A549 (cell line): ENCODE data around the gene EBLN2. TPM values are rescaled to one million over a fixed set of nuclear protein-coding genes. Genes with fewer than 3 reads are reported as not detected.
A peak's percentile ranks its signal among the peaks of the same experiment; 100 is the strongest.

Experiments used
- ATAC-seq, 2 experiments: fragments of 200-7000 bp in 1 of 2; fragments of >200 bp in 1 of 2; cut with Nextera tagmentation in 1 of 2; cut with Tn5 transposase in 1 of 2; 3 replicates each; pipeline versions ENCODE4 v1.8.0 to v1.9.1; 2018 to 2020; ENCODE audit warnings: mild to moderate bottlenecking in 1 of 2, moderate library complexity in 1 of 2
- CTCF ChIA-PET: fragments of 300-600 bp; sonication (Branson Sonifier 250); formaldehyde crosslinking; extraction: SDS; loops from one replicate; lab custom pipeline; 2021; ENCODE audit warnings: antibody characterized with exemption, inconsistent platforms; lab: Yijun Ruan, JAX
- POLR2A ChIA-PET: fragments of 350-600 bp; formaldehyde crosslinking; extraction: SDS; loops from one replicate; lab custom pipeline; 2021; ENCODE audit warnings: antibody characterized with exemption, inconsistent platforms; lab: Yijun Ruan, JAX
- DNase-seq, 2 experiments: peaks; one replicate each; pipeline versions ENCODE4 v3.0.0 to v3.0.0-alpha.2; 2011 to 2016; ENCODE audit warnings: low read depth in 1 of 2, low spot score in 1 of 2
- FAIRE-seq: peaks from 2 replicates; lab custom pipeline; 2011; peaks lifted over from hg19 to GRCh38; lab: Jason Lieb, UNC
- H3K27ac ChIP-seq, 2 experiments: fragments of >200 bp; sonication (Bioruptor Twin); formaldehyde crosslinking; 3 replicates each; pipeline ENCODE4 v1.5.1; 2016 to 2017
- H3K4me1 ChIP-seq: fragments of >200 bp; sonication (Bioruptor Twin); formaldehyde crosslinking; 3 replicates; pipeline ENCODE4 v1.6.1; 2016
- H3K4me2 ChIP-seq: fragments of >200 bp; sonication (Bioruptor Twin); formaldehyde crosslinking; 3 replicates; pipeline ENCODE4 v1.6.1; 2016
- H3K4me3 ChIP-seq: fragments of >200 bp; sonication (Bioruptor Twin); formaldehyde crosslinking; 3 replicates; pipeline ENCODE4 v1.5.1; 2016
- H3K9me3 ChIP-seq: fragments of >200 bp; sonication (Bioruptor Twin); formaldehyde crosslinking; 3 replicates; pipeline ENCODE4 v1.6.1; 2016
- BHLHE40 ChIP-seq: IDR thresholded peaks from 2 replicates; pipeline ENCODE4 v1.6.1; 2012; ENCODE audit warnings: low read depth, low read length, inconsistent platforms
- CEBPB ChIP-seq, 2 experiments: fragments of >200 bp in 1 of 2; sonication (Bioruptor Twin) in 1 of 2; formaldehyde crosslinking in 1 of 2; IDR thresholded peaks; 2 replicates each; pipeline ENCODE4 v1.6.1; 2012 to 2016
- E2F6 ChIP-seq: IDR thresholded peaks from 2 replicates; pipeline ENCODE4 v1.6.1; 2012; ENCODE audit warnings: low read depth, borderline replicate concordance
- EHMT2 ChIP-seq: fragments of 200-600 bp; sonication (generic); IDR thresholded peaks from 2 replicates; pipeline ENCODE4 v1.6.1; 2016; ENCODE audit warnings: antibody characterized with exemption, low read depth, mild to moderate bottlenecking, moderate library complexity
- EP300 ChIP-seq, 2 experiments: fragments of >200 bp; sonication (Bioruptor Twin); formaldehyde crosslinking; IDR thresholded peaks; 2 replicates in 1 of 2; 3 replicates in 1 of 2; pipeline ENCODE4 v1.6.1; 2016 to 2017
- ESRRA ChIP-seq: fragments of 150-350 bp; IDR thresholded peaks from 2 replicates; pipeline ENCODE4 v1.6.1; 2014; ENCODE audit warnings: mild to moderate bottlenecking, low read length, borderline replicate concordance
- GATA3 ChIP-seq: IDR thresholded peaks from 2 replicates; pipeline ENCODE4 v1.6.1; 2012; ENCODE audit warnings: borderline replicate concordance
- HES2 ChIP-seq: fragments of >200 bp; sonication (Bioruptor Twin); formaldehyde crosslinking; IDR thresholded peaks from 2 replicates; pipeline ENCODE4 v1.6.1; 2016
- HEYL ChIP-seq: fragments of 250-450 bp; sonication (Bioruptor Pico); IDR thresholded peaks from 2 replicates; pipeline ENCODE4 v1.8.0; 2021; ENCODE audit warnings: mild to moderate bottlenecking, moderate library complexity
- HOXB13 ChIP-seq: fragments of 250-450 bp; sonication (Bioruptor Pico); IDR thresholded peaks from 2 replicates; pipeline ENCODE4 v1.5.0; 2020; ENCODE audit warnings: low read depth, mild to moderate bottlenecking, moderate library complexity
- HOXB5 ChIP-seq: fragments of 250-450 bp; sonication (Bioruptor Pico); IDR thresholded peaks from 2 replicates; pipeline ENCODE4 v1.5.0; 2020; ENCODE audit warnings: mild to moderate bottlenecking, moderate library complexity
- JUN ChIP-seq, 2 experiments: fragments of >200 bp; sonication (Bioruptor Twin); formaldehyde crosslinking; IDR thresholded peaks; 2 replicates in 1 of 2; 3 replicates in 1 of 2; pipeline ENCODE4 v1.6.1; 2016 to 2017
- KDM1A ChIP-seq: fragments of 200-600 bp; sonication (generic); IDR thresholded peaks from 2 replicates; pipeline ENCODE4 v1.6.1; 2016; ENCODE audit warnings: low read depth, mild to moderate bottlenecking
- KDM5A ChIP-seq: fragments of 200-600 bp; sonication (generic); IDR thresholded peaks from 2 replicates; pipeline ENCODE4 v1.6.1; 2016; ENCODE audit warnings: antibody characterized with exemption, mild to moderate bottlenecking
- MAFK ChIP-seq: fragments of 450-650 bp; IDR thresholded peaks from 2 replicates; pipeline ENCODE4 v1.6.1; 2014; ENCODE audit not compliant: partially characterized antibody
- MAZ ChIP-seq: fragments of 150-350 bp; IDR thresholded peaks from 2 replicates; pipeline ENCODE4 v1.6.1; 2014; ENCODE audit warnings: antibody characterized with exemption, low read depth, low read length, borderline replicate concordance
- MYC ChIP-seq: IDR thresholded peaks from 2 replicates; pipeline ENCODE4 v1.6.1; 2012; ENCODE audit warnings: mild to moderate bottlenecking, inconsistent platforms, low read length, improper control_type of control experiment, borderline replicate concordance
- NFE2L2 ChIP-seq: fragments of 150-350 bp; conservative IDR thresholded peaks from 2 replicates; pipeline ENCODE4 v1.6.1; 2014; ENCODE audit warnings: low read length
- NPAS2 ChIP-seq: fragments of 250-450 bp; sonication (Bioruptor Pico); IDR thresholded peaks from 2 replicates; pipeline ENCODE4 v1.8.0; 2022; ENCODE audit warnings: mild to moderate bottlenecking, moderate library complexity, borderline replicate concordance
- NR3C1 ChIP-seq: fragments of >200 bp; sonication (Bioruptor Twin); formaldehyde crosslinking; IDR thresholded peaks from 3 replicates; pipeline ENCODE4 v1.6.1; 2017
- RAD21 ChIP-seq, 2 experiments: fragments of >200 bp in 1 of 2; sonication (Bioruptor Twin) in 1 of 2; formaldehyde crosslinking in 1 of 2; IDR thresholded peaks in 1 of 2; conservative IDR thresholded peaks in 1 of 2; 2 replicates in 1 of 2; 3 replicates in 1 of 2; pipeline ENCODE4 v1.6.1; 2012 to 2018; ENCODE audit warnings: inconsistent platforms in 1 of 2
- RFX5 ChIP-seq: fragments of 450-650 bp; IDR thresholded peaks from 2 replicates; pipeline ENCODE4 v1.7.1; 2014; ENCODE audit warnings: antibody characterized with exemption, mild to moderate bottlenecking, moderate library complexity
- TFCP2L1 ChIP-seq: fragments of 250-450 bp; sonication (Bioruptor Pico); IDR thresholded peaks from 2 replicates; pipeline ENCODE4 v1.5.0; 2021; ENCODE audit warnings: mild to moderate bottlenecking
- TP53 ChIP-seq: fragments of 250-450 bp; sonication (Bioruptor Pico); IDR thresholded peaks from 2 replicates; pipeline ENCODE4 v1.5.0; 2021; ENCODE audit warnings: mild to moderate bottlenecking, moderate library complexity
- ZSCAN20 ChIP-seq: fragments of 250-450 bp; sonication (Bioruptor Pico); IDR thresholded peaks from 2 replicates; pipeline ENCODE4 v1.8.0; 2022; ENCODE audit warnings: mild to moderate bottlenecking, moderate library complexity
- WGBS: methylation state at CpG from one replicate; pipeline ENCODE4 v1.1.6; 2017; ENCODE audit errors: missing lambda C conversion rate; 5-methylcytosine and 5-hydroxymethylcytosine counted together
- polyA plus RNA-seq, 4 experiments: library from polyadenylated mRNA; depleted of rRNA in 3 of 4; stranded (reverse); fragments of >200 nt; fragmentation: RNase III in 1 of 4; extraction: RNeasy Plus Mini Kit Qiagen cat#74134 plus additional on column Dnase treatment in 1 of 4; gene quantifications; 2 replicates in 3 of 4; 3 replicates in 1 of 4; pipeline ENCODE4 v1.2.3, GENCODE V29; 2011 to 2017
- TF ChIP-seq, protein P1 (sequence below): fragments of 150-350 bp; IDR thresholded peaks from 2 replicates; pipeline ENCODE4 v1.6.1; 2014; ENCODE audit warnings: low read depth, mild to moderate bottlenecking, low read length
- TF ChIP-seq, protein P2 (sequence below): fragments of 450-650 bp; IDR thresholded peaks from 2 replicates; pipeline ENCODE4 v1.6.1; 2014; ENCODE audit warnings: antibody characterized with exemption

Gene EBLN2
- polyA plus RNA-seq, 2 of the 4 experiments (the other 2 are of a cell fraction), result 1.4 to 4.1 TPM

- no peak for ATAC-seq
- no peak overlapping the region for H3K4me3 ChIP-seq
- no peaks in the 10 kb centered on the region for H3K9me3 ChIP-seq
- POLR2A ChIA-PET, result no interaction called here
- FAIRE-seq, result no peak
- no peaks in the 10 kb centered on the region for H3K4me1 ChIP-seq
- no peak overlapping the region for H3K27ac ChIP-seq
- no peak for TF ChIP-seq RAD21 (conservative IDR thresholded peaks at IDR 0.05 in 1 of 2, IDR thresholded peaks at IDR 0.05 in 1 of 2)
- TF ChIP-seq, protein P1, sequence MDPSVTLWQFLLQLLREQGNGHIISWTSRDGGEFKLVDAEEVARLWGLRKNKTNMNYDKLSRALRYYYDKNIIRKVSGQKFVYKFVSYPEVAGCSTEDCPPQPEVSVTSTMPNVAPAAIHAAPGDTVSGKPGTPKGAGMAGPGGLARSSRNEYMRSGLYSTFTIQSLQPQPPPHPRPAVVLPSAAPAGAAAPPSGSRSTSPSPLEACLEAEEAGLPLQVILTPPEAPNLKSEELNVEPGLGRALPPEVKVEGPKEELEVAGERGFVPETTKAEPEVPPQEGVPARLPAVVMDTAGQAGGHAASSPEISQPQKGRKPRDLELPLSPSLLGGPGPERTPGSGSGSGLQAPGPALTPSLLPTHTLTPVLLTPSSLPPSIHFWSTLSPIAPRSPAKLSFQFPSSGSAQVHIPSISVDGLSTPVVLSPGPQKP, result no peak
- TF ChIP-seq E2F6, result no peak
- TF ChIP-seq JUN (IDR thresholded peaks at IDR 0.05), result no peak
- no peak for TF ChIP-seq TP53 (CRISPR knock-in tag)
- TF ChIP-seq ZSCAN20 (CRISPR knock-in tag), result no peak
- TF ChIP-seq KDM5A, result no peak
- no peak for TF ChIP-seq CEBPB (IDR thresholded peaks at IDR 0.05)
- no peak for TF ChIP-seq HOXB13 (CRISPR knock-in tag)
- no peak for TF ChIP-seq MAZ
- TF ChIP-seq GATA3, result no peak
- no peak for TF ChIP-seq MYC
- TF ChIP-seq TFCP2L1, result no peak
- TF ChIP-seq, protein P2, sequence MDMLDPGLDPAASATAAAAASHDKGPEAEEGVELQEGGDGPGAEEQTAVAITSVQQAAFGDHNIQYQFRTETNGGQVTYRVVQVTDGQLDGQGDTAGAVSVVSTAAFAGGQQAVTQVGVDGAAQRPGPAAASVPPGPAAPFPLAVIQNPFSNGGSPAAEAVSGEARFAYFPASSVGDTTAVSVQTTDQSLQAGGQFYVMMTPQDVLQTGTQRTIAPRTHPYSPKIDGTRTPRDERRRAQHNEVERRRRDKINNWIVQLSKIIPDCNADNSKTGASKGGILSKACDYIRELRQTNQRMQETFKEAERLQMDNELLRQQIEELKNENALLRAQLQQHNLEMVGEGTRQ, result no peak
- TF ChIP-seq KDM1A, result no peak
- H3K4me2 ChIP-seq, result no peak overlapping the region
- no peak for DNase-seq
- 55% methylated on average over 5 of the region's 5 CpGs for WGBS
- CTCF ChIA-PET, result interaction anchor here (0.7 to 9.4 kb wide), 2 partner anchors 21 to 394 kb away, joined by 3 to 77 read pairs; no protein-coding TSS in a partner anchor
These were observed 46.3 kb downstream of the EBLN2 start for GRCh38 chr3:73107676-73108187.

DNA sequence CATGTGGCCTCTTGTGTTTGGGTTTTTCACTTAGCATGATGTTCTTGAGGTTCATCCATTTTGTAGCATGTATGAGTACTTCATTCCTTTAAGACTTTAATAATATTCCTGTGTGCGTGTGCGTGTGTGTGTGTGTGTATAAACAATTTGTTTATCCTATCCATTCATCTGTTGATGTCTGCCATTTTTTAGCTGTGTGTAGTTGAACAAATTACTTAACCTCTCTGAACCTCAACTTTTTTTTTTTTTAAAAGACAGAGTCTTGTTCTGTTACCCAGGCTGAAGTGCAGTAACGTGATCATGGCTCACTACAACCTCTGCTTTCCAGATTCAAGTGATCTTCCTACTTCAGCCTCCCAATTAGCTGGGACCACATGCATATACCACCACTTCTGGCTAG is 47.3 kb downstream of the EBLN2 start:
- CTCF ChIA-PET, result interaction anchor here (1.1 to 9.4 kb wide), 3 partner anchors 8 to 393 kb away, joined by 3 to 77 read pairs (median 12); no protein-coding TSS in a partner anchor
- no peak for FAIRE-seq

DNA sequence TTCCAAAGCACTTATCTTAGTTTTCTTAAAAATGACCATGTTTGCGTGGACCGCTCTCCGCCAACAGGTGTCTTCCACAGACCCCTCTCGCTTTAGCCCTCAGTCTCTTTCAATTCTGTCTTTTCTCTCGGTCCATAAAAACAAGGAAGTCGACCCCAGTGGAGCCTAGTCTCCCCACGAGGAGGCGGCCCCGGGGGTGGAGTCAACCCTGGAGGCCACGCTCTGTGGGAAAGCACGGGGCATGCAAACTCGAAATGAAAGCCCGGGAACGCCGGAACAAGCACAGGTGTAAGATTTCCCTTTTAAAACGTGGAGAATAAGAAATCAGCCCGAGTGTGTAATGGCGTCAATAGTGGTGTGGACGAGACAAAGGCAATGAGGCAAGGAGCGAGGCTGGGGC is 49.1 kb downstream of the EBLN2 start:
- 49% methylated on average over 20 of the region's 20 CpGs for WGBS
- H3K9me3 ChIP-seq, result no peaks in the 10 kb centered on the region
- no peak overlapping the region for H3K4me2 ChIP-seq
- ChIA-PET CTCF (interaction anchor here (2.4 kb wide), 1 partner anchor 10 kb away, joined by 12 read pairs; no protein-coding TSS in a partner anchor), POLR2A (no interaction called here)
- no peaks in the 10 kb centered on the region for H3K4me1 ChIP-seq
- FAIRE-seq (peak; percentile 100), DNase-seq (no peak), ATAC-seq (no peak)
- no peak for TF ChIP-seq RFX5
- no peak for TF ChIP-seq NFE2L2
- no peak for TF ChIP-seq GATA3
- TF ChIP-seq JUN (IDR thresholded peaks at IDR 0.05), result no peak
- no peak for TF ChIP-seq HEYL (CRISPR knock-in tag)
- no peak for TF ChIP-seq EHMT2
- no peak for TF ChIP-seq EP300 (IDR thresholded peaks at IDR 0.05)
- TF ChIP-seq NPAS2 (CRISPR knock-in tag), result no peak
- no peak for TF ChIP-seq HES2
- no peak for TF ChIP-seq TFCP2L1
- no peak for TF ChIP-seq MAFK
- TF ChIP-seq HOXB5 (CRISPR knock-in tag), result no peak
- no peak for TF ChIP-seq BHLHE40
- H3K27ac ChIP-seq, result no peak overlapping the region
- no peak overlapping the region for H3K4me3 ChIP-seq

More for the DNA sequence above, 47.3 kb downstream of the EBLN2 start:
- no peak overlapping the region for H3K27ac ChIP-seq
- 65% methylated on average over 3 of the region's 3 CpGs for WGBS
- H3K9me3 ChIP-seq, result no peaks in the 10 kb centered on the region
- no peak for DNase-seq
- no peak for TF ChIP-seq ESRRA
- TF ChIP-seq BHLHE40, result no peak
- TF ChIP-seq HOXB5 (CRISPR knock-in tag), result no peak
- no peak for TF ChIP-seq NR3C1
- TF ChIP-seq, protein P2, result no peak
- no peak overlapping the region for H3K4me3 ChIP-seq
- no peaks in the 10 kb centered on the region for H3K4me1 ChIP-seq
- H3K4me2 ChIP-seq, result no peak overlapping the region
- no peak for ATAC-seq
- POLR2A ChIA-PET, result no interaction called here
